Measurements from ENCODE around the gene KCNQ5. TPM values are rescaled to one million over a fixed set of nuclear protein-coding genes. Genes with fewer than 3 reads are reported as not detected.

KCNQ5 gene
- total and polyA plus RNA-seq, 2 donors (not counting 1 experiment from before 2014, with no cell fraction given) = 0.74 to 4.6 TPM

DNA sequence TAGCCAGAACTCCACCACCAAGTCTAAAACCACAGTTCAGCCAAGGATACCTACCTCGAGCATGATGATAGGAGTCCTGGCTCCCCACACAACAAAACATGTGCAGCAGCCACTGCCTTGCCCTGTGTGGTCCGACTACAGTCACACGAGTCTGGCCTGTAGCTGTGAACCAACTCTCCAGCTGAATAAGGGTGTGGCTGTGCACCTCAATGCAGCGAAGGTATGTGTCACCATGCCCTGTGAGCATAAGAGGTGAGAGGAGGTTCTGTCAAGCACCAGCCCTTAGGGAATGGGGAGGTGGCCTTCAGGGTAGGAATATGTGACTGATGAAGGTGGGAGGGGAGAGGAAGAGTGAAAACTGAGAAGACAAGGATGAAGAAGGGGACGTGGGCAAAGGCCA, 620.1 kb downstream of the KCNQ5 start:
- Histone ChIP-seq H3K79me2 (ENCODE audit: control insufficient read depth, insufficient read depth, low read length) (no peaks in the 10 kb centered on the region), H4K20me1 (ENCODE audit: control insufficient read depth, extremely low read depth, insufficient read depth, low read length) (no peaks in the 10 kb centered on the region), H2AFZ (ENCODE audit: low read length) (no peak overlapping the region), H3K4me1 (ENCODE audit: control insufficient read depth, extremely low read depth, insufficient read depth, low read length) (no peaks in the 10 kb centered on the region), H3K9ac (ENCODE audit: insufficient read depth, low read length) (no peak overlapping the region), H3K4me2 (ENCODE audit: extremely low read depth, insufficient read depth, low read length) (no peak overlapping the region), H3K4me3 (replicated peaks in 1 of 4; ENCODE audit: control extremely low read depth in 1 of 4, insufficient read depth in 1 of 4, low read depth in 3 of 4, low read length in 4 of 4) (no peak overlapping the region), H3K36me3 (ENCODE audit: control insufficient read depth, insufficient read depth, low read length) (no peaks in the 10 kb centered on the region), H3K9me3 (ENCODE audit: control insufficient read depth, insufficient read depth, low read depth, low read length) (no peaks in the 10 kb centered on the region), H3K27me3 (ENCODE audit: control insufficient read depth, insufficient read depth, low read length) (no peaks in the 10 kb centered on the region), H3K27ac (ENCODE audit: insufficient read depth, low read length) (no peak overlapping the region)
- no peak for DNase-seq (ENCODE audit: low read depth in 2 of 2)
- TF ChIP-seq, protein P1, sequence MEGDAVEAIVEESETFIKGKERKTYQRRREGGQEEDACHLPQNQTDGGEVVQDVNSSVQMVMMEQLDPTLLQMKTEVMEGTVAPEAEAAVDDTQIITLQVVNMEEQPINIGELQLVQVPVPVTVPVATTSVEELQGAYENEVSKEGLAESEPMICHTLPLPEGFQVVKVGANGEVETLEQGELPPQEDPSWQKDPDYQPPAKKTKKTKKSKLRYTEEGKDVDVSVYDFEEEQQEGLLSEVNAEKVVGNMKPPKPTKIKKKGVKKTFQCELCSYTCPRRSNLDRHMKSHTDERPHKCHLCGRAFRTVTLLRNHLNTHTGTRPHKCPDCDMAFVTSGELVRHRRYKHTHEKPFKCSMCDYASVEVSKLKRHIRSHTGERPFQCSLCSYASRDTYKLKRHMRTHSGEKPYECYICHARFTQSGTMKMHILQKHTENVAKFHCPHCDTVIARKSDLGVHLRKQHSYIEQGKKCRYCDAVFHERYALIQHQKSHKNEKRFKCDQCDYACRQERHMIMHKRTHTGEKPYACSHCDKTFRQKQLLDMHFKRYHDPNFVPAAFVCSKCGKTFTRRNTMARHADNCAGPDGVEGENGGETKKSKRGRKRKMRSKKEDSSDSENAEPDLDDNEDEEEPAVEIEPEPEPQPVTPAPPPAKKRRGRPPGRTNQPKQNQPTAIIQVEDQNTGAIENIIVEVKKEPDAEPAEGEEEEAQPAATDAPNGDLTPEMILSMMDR (conservative IDR thresholded peaks at IDR 0.05 in 1 of 2, IDR thresholded peaks at IDR 0.05 in 1 of 2; ENCODE audit: low read depth in 1 of 2, low read length in 2 of 2) = no peak
- TF ChIP-seq EZH2 (IDR thresholded peaks at IDR 0.05; ENCODE audit: low read length, missing control alignments) = no peak
